GM10248 (cell line): ENCODE data around the gene ATOH7.
"Not testable (repeated sequence)": the region's sequence is repeated elsewhere in the genome, so short reads cannot be mapped to it uniquely, and the experiment has no call there.

Source experiments
- CTCF ChIA-PET: fragments of 300-600 bp; sonication (Branson Sonifier 250); formaldehyde crosslinking; extraction: SDS; loops from one replicate; lab custom pipeline; 2021; ENCODE audit warnings: antibody characterized with exemption; lab: Yijun Ruan, JAX
- POLR2A ChIA-PET: fragments of 350-650 bp; sonication (Branson Sonifier 250); formaldehyde crosslinking; extraction: SDS; loops from one replicate; lab custom pipeline; 2020; ENCODE audit warnings: antibody characterized with exemption; lab: Yijun Ruan, JAX
- DNase-seq: peaks from one replicate; pipeline ENCODE4 v3.0.0; 2012; ENCODE audit errors: extremely low spot score
- TF ChIP-seq, protein P1 (sequence below): IDR thresholded peaks from 2 replicates; pipeline ENCODE4 v1.5.1; 2012; ENCODE audit warnings: mild to moderate bottlenecking, low read depth; ENCODE audit errors: extremely low read depth, missing control alignments, control extremely low read depth

Gene ATOH7

DNA sequence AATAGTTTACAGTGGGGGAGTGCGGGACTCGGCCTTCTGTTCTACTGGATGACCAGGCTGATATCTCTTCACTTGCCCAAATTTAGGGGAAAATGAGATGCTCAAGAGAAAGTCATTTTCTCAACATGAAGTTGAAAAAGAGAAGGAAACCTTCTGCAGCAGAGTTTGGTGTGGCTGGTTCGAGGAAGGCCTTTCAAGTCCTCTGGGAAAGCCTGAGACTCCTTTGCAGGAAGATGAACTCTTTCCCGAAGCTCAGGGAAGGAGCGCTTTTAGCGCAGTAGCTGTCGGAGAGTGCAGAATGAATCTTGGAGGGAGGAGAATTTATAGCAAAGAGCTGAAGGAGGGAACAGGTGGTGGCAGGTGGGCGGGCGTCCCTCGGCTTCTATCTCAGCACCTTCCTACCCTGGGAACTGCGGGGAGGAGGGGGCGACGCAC is at the start of gene ATOH7:
TSS of gene ATOH7 (minus strand) at position 297 of the 435 bp plus-strand sequence. CDS start 436 bp downstream, outside the sequence.
- POLR2A ChIA-PET, result no interaction called here
- TF ChIP-seq, protein P1, sequence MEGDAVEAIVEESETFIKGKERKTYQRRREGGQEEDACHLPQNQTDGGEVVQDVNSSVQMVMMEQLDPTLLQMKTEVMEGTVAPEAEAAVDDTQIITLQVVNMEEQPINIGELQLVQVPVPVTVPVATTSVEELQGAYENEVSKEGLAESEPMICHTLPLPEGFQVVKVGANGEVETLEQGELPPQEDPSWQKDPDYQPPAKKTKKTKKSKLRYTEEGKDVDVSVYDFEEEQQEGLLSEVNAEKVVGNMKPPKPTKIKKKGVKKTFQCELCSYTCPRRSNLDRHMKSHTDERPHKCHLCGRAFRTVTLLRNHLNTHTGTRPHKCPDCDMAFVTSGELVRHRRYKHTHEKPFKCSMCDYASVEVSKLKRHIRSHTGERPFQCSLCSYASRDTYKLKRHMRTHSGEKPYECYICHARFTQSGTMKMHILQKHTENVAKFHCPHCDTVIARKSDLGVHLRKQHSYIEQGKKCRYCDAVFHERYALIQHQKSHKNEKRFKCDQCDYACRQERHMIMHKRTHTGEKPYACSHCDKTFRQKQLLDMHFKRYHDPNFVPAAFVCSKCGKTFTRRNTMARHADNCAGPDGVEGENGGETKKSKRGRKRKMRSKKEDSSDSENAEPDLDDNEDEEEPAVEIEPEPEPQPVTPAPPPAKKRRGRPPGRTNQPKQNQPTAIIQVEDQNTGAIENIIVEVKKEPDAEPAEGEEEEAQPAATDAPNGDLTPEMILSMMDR, result no peak
- CTCF ChIA-PET, result interaction anchor here (1.0 to 6.9 kb wide), 5 partner anchors 15 to 70 kb away, joined by 4 to 49 read pairs (median 5); no protein-coding TSS in a partner anchor
- no peak for DNase-seq

DNA sequence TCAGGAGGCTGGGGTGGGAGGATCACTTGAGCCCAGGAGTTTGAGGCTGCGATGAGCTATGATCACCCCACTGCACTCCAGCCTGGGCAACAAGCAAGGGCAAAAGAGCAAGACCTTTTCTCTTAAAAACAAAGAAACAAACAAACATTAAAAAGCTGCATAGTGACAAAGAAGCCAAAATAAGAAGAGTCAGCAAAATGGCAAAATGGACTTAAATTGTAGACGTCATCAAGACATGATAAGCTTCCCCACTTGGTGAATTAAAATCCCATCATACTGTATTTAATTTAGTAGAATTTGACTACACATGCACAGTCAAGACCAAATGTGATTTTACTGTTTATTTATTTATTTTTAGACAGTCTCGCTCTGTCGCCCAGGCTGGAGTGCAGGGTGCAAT is 48.8 kb upstream of the ATOH7 start:
- TF ChIP-seq, protein P1, result no peak
- POLR2A ChIA-PET, result no interaction called here
- CTCF ChIA-PET, result interaction anchor here (1.6 kb wide), 1 partner anchor 21 kb away, joined by 4 read pairs; no protein-coding TSS in a partner anchor
- no peak for DNase-seq

DNA sequence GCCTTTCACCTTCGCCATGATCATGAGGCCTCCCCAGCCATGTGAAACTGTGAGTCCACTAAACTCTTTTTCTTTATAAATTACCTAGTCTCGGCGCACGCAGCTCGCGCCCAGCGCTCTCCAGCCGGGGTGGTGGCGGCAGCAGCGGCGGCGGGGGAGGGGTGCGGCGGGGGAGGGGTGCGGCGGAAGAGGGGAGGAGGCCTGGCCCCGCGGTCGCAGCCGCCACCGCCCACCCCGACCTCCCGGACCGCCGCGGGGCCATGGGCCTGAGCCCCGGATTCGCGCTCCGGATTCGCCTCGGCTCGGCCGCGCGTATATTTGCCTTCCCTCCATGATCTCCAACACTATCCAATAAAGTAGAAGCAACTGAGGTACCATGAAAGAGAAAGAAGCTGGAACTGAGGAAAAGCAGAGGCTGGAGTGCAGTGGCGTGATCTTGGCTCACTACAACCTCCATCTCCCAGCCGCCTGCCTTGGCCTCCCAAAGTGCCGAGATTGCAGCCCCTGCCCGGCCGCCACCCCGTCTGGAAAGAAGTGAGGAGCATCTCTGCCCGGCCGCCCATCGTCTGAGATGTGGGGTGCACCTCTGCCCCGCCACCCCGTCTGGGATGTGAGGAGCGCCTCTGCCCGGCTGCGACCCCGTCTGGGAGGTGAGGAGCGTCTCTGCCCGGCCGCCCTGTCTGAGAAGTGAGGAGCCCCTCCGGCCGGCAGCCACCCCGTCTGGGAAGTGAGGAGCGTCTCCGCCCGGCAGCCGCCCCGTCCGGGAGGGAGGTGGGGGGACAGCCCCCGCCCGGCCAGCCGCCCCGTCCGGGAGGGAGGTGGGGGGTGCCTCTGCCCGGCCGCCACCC is 47.2 kb upstream of the ATOH7 start:
- POLR2A ChIA-PET, CTCF ChIA-PET, DNase-seq: not testable (repeated sequence)

DNA sequence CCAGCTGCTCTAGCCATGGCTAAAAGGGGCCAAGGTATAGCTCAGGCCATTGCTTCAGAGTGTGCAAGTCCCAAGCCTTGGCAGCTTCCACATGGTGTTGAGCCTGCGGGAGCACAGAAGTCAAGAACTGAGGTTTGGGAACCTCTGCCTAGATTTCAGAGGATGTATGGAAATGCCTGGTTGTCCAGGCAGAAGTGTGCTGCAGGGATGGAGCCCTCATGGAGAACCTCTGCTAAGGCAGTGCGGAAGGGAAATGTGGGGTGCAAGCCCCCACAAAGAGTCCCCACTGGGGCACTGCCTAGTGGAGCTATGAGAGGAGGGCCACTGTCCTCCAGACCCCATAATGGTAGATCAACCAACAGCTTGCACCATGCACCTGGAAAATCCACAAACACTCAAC is 45.9 kb upstream of the ATOH7 start:
- CTCF ChIA-PET, result interaction anchor here (1.0 kb wide), 1 partner anchor 327 kb away, joined by 3 read pairs; no protein-coding TSS in a partner anchor
- DNase-seq, POLR2A ChIA-PET: not testable (repeated sequence)

DNA sequence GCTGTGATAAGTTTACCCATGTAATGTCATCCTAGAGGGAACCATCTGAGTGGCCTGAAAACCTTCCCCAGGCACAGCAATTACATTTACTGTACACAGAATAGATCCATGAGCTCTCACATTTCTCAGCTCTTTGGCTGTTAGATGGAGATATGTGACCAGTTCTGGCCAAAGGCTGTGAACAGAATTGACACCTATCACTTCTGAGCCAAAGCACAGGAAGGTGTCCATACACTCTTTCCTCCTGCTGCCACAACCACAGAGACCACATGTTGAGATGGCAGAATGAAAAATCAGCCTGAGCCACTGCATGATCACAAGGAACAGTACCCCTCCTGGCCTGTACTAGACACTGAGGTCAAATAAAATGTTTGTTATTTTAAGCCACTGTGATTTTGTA is 44.3 kb upstream of the ATOH7 start:
- TF ChIP-seq, protein P1, result no peak
- POLR2A ChIA-PET, result no interaction called here

DNA sequence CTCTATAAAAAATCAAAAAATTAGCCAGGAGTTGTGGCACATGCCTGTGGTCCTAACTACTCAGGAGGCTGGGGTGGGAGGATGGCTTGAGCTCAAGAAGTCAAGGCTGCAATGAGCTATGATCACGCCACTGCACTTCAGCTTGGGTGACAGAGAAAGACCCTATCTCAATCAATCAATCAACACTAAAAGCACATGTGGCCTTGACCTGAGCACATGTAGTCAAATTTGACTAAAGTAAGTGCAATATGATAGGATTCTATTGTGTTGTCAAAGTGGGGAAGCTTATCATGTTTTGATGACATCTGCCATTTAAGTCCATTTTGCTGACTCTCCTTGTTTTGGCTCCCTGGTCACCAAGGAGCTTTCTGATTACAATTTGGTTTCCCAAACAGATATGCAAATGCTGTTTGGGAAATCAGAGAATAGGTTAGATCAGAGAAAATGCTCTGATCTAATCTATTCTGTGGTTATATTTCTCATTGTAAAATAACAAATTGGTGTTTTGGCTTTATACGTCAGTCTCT is 43.8 kb upstream of the ATOH7 start:
- TF ChIP-seq, protein P1, result no peak
- ChIA-PET POLR2A (no interaction called here), CTCF (no interaction called here)

More for the DNA sequence above, 44.3 kb upstream of the ATOH7 start:
- CTCF ChIA-PET, result interaction anchor here (0.7 kb wide), 1 partner anchor 17 kb away, joined by 3 read pairs; no protein-coding TSS in a partner anchor
- no peak for DNase-seq

DNA sequence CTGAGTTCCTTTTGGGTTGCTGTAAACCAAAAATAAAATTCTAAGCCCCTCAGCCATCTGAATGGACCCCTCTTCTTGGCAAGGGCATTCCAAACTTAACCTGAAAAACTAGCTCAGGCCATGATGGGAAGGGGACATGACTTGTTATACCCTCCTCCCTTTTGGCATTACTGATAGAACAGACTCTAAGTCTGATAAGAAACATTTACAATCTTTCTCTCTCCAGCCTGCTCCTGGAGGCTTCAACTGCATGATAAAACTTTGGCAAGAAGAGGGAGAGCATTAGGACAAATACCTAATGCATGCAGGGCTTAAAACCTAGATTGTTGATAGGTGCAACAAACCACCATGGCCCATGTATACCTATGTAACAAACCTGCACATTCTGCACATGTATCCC is 40.9 kb upstream of the ATOH7 start:
- CTCF ChIA-PET, result no interaction called here
- POLR2A ChIA-PET, result no interaction called here
- TF ChIP-seq, protein P1, result no peak
- DNase-seq, result no peak

More for the DNA sequence above, 43.8 kb upstream of the ATOH7 start:
- DNase-seq, result no peak
